AG08396 (cell line): ENCODE data around the gene HMGN3.
"Not testable (repeated sequence)": the region's sequence is repeated elsewhere in the genome, so short reads cannot be mapped to it uniquely, and the experiment has no call there.

Experiments
- DNase-seq: peaks from one replicate; pipeline ENCODE4 v3.0.0; 2012; ENCODE audit warnings: low spot score, mixed read lengths

HMGN3 gene

GRCh38 chr6:79234150-79235022 is at the start of gene HMGN3:
HMGN3 (minus strand) TSS chr6:79234682.
- DNase-seq: peak; percentile 92

- no peak for DNase-seq
Measured at GRCh38 chr6:79280756-79281155, 46.3 kb upstream of the HMGN3 start.

- no peak for DNase-seq
Measured at GRCh38 chr6:79277109-79277508, 42.6 kb upstream of the HMGN3 start.

DNA sequence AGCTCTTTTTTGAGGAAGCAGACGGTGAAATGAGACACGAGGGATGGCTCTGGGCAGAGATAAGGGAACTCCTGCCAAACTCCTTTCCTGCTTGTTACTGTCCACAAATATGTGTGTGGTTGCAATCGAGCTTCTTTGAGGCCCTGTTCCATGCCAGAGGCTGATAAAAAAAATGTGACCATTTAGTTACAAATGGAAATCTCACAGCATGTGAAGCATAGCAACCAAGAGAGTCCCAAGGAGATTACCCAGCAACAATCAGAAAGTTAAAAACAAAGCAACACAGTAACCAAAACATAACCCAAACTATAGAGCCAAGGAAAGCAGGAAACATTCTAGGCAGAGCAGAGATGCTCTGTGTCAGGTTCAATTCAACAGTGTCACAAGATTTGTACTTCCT is 35.4 kb upstream of the HMGN3 start:
- peak; percentile 17 for DNase-seq

DNA sequence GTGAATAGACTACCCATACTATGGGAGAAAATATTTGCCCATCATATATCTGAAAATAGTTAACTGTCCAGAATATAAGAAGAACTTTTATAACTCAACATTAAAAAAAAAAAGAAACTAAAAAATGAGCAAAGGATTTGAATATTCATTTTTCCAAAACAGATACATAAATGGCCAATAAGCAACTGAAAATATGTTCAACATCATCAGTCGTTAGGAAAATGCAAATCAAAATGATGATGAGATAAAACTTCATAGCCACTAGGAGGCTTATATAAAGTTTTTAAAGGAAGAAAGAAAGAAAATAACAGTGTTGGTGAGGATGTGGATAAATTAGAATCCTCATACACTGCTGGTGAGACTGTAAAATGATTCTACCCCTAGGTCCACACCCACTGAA is 32.6 kb upstream of the HMGN3 start:
- no peak for DNase-seq

GRCh38 chr6:79266051-79266450 is 31.6 kb upstream of the HMGN3 start:
- no peak for DNase-seq

DNA sequence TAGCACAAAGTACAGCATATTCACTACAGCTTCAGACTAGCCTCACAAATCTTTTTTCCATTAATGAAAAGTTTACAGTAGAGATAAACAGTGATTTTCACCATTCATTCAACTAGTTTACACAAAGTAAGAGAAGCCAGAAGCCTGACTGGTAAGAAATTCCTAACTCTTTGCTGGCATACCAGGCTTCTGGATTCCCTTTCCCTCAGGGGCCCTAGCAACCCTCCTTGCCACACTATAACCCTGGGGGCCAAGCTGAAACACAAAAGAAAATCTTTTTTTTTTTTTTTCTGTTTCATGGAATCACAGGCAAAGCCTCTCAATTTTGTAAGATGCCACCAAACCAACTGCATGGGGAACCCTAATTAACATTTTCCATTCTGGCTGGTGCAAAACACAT is 28.9 kb upstream of the HMGN3 start:
- DNase-seq: no peak

GRCh38 chr6:79261666-79262065 is 27.2 kb upstream of the HMGN3 start:
- DNase-seq: no peak

DNA sequence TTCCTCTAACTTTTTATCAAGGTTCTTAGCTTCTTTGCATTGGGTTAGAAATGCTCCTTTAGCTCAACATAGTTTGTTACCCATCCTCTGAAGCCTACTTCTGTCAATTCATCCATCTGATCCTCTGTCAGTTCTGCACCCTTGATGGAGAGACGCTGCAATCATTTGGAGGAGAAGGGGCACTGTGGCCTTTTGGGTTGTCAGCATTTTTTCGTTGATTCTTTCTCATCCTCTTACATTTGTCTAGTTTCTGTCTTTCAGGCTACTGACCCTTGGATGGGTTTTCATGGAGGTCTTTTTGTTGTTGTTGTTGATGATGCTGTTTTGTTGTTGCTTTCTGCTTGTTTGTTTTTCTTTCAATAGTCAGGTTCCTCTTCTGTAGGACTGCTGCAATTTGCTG is 26.3 kb upstream of the HMGN3 start:
- DNase-seq: no peak

GRCh38 chr6:79257381-79258205 is 23.1 kb upstream of the HMGN3 start:
- no peak for DNase-seq

DNA sequence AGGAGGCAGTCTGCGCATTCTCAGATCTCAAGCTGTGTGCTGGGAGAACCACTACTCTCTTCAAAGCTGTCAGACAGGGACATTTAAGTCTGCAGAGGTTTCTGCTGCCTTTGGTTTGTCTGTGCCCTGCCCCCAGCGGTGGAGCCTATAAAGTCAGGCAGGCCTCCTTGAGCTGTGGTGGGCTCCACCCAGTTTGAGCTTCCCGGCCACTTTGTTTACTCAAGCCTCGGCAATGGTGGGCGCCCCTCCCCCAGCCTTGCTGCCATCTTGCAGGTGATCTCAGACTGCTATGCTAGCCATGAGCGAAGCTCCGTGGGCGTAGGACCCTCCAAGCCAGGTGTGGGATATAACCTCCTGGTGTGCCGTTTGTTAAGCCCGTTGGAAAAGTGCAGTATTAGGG is 22.3 kb upstream of the HMGN3 start:
- DNase-seq: not testable (repeated sequence)

DNA sequence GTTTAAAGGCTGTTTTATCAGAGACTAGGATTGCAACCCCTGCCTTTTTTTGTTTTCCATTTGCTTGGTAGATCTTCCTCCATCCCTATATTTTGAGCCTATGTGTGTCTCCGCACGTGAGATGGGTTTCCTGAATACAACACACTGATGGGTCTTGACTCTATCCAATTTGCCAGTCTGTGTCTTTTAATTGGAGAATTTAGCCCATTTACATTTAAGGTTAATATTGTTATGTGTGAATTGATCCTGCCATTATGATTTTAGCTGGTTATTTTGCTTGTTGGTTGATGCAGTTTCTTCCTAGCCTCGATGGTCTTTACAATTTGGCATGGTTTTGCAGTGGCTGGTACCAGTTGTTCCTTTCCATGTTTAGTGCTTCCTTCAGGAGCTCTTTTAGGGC is 20.6 kb upstream of the HMGN3 start:
- not testable (repeated sequence) for DNase-seq

GRCh38 chr6:79250559-79250958 is 16.1 kb upstream of the HMGN3 start:
- no peak for DNase-seq

- no peak for DNase-seq
Measured at GRCh38 chr6:79250107-79250514, 15.6 kb upstream of the HMGN3 start.

DNA sequence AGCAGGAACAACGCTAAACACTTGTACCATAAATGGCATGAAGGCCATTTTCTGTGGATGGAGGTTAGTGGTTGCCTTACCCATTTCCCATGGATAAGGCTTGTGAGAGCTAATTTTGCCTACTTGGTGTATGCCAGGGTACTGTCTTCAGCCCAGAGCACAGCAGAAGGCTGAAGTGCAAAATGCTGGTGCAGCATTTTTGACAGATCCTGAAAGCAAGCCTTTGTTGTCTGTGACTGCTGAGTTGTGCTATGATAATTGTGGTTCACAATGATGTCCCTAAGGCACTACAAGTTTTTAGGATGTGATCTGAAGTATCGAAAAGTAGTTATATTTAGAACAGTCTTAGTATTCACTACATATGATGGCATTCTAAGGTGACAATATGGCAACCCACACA is 14.7 kb upstream of the HMGN3 start:
- no peak for DNase-seq

DNA sequence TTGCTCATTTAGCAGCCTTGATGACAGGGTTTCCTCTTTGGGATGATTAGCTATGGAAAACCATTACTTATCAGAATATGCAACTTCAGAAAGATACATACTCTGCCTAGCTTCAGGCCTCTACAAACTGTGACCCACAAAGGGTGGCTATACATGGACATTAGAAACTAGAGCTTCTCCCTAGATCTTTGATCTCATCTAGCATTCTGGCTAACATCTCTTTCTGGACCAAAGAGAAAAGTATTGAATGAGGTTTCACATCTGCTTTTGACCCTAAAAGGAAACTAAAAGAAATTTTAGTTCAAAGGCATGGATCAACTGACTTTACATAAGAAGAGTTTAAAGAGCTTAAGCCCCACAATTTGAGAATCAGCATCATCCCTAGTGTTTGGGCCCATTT is 12.4 kb upstream of the HMGN3 start:
- no peak for DNase-seq

- DNase-seq: no peak
Measured at GRCh38 chr6:79241228-79241627, 6.7 kb upstream of the HMGN3 start.

DNA sequence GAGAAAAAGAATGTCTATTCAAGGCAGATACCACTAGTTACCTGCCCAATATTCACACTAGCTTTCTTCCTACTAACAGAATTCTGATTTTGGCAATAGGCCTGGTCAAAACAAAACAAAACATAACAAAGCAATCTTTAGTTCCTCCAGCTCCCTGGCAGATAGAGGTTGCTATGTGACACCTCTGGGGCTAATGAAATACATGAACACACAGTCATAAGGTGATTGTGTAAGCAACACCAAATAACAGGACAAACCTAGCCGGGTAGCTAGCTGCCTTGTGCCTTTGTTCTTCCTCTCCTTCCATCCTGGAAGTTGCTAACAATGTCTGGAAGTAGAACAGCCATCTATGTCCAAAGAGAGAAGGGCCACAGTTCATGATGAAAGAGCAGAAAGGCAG is 6.0 kb upstream of the HMGN3 start:
- DNase-seq: no peak

- no peak for DNase-seq
Measured at GRCh38 chr6:79239536-79240168, 5.2 kb upstream of the HMGN3 start.

- no peak for DNase-seq
Measured at GRCh38 chr6:79238919-79239318, 4.4 kb upstream of the HMGN3 start.

DNA sequence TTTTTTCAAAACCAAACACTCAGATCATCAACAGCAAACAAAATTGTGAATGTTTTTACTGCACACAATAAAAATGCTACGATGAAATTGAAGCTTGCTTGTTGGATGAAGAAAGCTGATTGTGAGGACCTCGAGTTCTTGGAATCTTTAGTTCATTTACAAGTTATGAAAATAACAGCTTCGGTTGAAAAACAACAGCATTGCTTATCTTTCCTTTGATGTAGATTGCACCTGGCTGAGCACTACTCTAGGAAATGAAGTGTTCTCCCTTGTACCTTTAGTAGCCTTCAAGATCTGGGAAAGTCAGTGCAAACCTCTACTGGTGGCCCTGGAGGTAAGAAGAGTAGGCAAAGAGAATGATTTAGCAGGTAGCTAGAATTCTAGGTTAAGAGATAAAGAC is 2.2 kb upstream of the HMGN3 start:
- no peak for DNase-seq

- DNase-seq: peak; percentile 88
Measured at GRCh38 chr6:79233611-79234149, 802 bp downstream of the HMGN3 start.
